Neural cell (in vitro differentiated cells): Measurements from ENCODE around the gene PTCD2.

Experiments
- EP300 ChIP-seq: fragments of 450-650 bp; conservative IDR thresholded peaks from 2 replicates; pipeline ENCODE4 v1.6.1; 2014; ENCODE audit warnings: antibody characterized with exemption, mild to moderate bottlenecking, moderate library complexity; ENCODE audit not compliant: poor library complexity, severe bottlenecking
- EZH2 ChIP-seq: fragments of 200-600, 300-800 bp; shearing (Covaris generic), sonication (generic); IDR thresholded peaks from 2 replicates; pipeline ENCODE4 v1.6.1; 2014; ENCODE audit warnings: antibody characterized with exemption, low read length, borderline replicate concordance, mild to moderate bottlenecking; ENCODE audit not compliant: insufficient read depth, poor library complexity, severe bottlenecking
- MXI1 ChIP-seq: fragments of 450-650 bp; conservative IDR thresholded peaks from 2 replicates; pipeline ENCODE4 v1.6.1; 2014; ENCODE audit warnings: antibody characterized with exemption, mild to moderate bottlenecking; ENCODE audit not compliant: poor library complexity, severe bottlenecking
- TF ChIP-seq, protein P1 (sequence below): fragments of 450-650 bp; IDR thresholded peaks from 2 replicates; pipeline ENCODE4 v1.5.1; 2014; ENCODE audit warnings: antibody characterized with exemption, mild to moderate bottlenecking, moderate library complexity; ENCODE audit not compliant: poor library complexity, severe bottlenecking

DNA sequence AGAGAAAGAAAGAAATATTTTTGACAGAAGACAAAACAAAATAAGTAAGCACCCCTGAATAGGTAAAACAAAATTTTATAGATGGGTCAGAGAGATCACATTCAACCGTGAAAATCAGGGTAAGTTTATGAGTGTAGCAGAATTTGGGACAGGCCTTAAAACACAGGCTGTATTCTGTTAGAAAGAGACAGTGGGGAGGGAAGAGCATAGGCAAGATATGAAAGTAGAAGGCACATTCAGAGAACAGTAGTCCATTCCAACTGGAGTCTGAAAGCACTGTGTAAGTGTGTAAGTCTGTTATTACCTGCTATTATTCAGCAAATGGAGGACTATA is 38.8 kb upstream of the PTCD2 start:
- TF ChIP-seq, protein P1, sequence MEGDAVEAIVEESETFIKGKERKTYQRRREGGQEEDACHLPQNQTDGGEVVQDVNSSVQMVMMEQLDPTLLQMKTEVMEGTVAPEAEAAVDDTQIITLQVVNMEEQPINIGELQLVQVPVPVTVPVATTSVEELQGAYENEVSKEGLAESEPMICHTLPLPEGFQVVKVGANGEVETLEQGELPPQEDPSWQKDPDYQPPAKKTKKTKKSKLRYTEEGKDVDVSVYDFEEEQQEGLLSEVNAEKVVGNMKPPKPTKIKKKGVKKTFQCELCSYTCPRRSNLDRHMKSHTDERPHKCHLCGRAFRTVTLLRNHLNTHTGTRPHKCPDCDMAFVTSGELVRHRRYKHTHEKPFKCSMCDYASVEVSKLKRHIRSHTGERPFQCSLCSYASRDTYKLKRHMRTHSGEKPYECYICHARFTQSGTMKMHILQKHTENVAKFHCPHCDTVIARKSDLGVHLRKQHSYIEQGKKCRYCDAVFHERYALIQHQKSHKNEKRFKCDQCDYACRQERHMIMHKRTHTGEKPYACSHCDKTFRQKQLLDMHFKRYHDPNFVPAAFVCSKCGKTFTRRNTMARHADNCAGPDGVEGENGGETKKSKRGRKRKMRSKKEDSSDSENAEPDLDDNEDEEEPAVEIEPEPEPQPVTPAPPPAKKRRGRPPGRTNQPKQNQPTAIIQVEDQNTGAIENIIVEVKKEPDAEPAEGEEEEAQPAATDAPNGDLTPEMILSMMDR, result no peak
- TF ChIP-seq EP300 (no peak), MXI1 (no peak), EZH2 (no peak)
